Activated CD4-positive, alpha-beta T cell treated with anti-CD3 and anti-CD28 coated beads for 24 hours (primary cell): ENCODE data around the gene EIPR1.
A peak's percentile ranks its signal among the peaks of the same experiment; 100 is the strongest.

ENCODE experiments used
- DNase-seq, 2 donors: peaks; one replicate each; pipeline ENCODE4 v3.0.0-alpha.2; 2020; ENCODE audit warnings: low read depth in 2 of 2

Gene EIPR1

DNA sequence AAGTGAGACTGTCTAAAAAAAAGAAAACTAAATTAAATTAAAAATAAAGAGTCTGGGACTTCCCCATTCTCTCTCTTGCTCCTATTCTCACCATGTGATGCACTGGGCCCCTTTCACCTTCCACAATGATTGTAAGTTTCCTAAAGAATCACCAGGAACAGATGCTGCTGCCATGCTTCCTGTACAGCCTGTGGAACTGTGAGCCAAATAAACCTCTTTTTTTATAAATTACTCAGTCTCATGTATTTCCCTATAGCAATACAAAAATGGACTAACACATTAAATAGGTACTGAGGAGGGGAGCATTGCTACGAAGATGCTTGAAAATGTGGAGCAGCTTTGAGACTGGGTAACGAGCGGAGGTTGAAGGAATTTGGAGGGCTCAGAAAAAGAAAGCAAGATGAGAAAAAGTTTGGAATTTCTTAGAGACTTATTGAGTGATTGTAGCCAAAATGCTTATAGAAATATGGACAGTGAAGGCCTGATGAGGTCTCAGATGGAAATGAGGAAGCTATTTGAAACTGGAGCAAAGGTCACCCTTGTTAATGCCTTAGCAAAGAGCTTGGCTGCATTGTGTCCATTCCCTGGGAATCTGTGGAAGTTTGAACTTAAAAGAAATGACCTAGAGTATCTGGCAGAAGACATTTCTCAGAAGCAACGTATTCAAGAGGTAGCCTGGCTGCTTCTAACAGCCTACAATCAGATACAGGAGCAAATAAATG lies 128.7 kb downstream of the EIPR1 start:
- DNase-seq, result no peak

DNA sequence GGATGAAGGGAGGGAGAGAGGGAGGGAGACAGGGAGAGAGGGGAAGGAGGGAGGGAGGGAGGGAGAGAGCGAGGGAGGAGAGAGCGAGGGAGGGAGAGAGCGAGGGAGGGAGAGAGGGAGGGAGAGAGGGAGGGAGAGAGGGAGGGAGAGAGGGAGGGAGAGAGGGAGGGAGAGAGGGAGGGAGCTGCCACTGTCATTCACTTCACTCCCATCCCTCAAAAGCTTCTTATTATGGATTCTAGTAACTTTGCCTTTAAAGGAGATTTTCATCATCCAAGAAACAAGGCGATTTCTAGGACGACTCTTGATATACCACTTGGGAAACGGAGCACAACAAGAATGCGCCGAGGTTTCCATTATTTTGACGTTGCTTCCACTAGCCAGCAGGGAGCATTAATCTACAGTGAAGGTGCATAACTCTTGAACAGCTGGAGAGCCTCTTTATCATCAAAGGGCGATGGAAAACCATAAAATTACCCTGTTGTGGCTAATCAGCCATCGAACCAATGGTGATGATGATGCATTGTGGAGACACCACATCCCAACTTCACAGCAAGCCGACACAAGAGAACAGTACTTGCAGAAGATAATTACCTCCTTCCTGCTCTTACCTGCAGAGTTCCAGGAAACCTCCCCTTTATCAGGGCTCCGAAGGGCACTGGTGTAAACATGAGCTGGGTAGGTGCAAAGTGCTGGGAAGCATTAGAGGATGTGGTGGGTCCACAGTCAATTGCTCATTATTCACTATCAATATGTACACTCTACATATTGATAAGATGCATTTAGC lies 130.5 kb downstream of the EIPR1 start:
- no peak for DNase-seq

DNA sequence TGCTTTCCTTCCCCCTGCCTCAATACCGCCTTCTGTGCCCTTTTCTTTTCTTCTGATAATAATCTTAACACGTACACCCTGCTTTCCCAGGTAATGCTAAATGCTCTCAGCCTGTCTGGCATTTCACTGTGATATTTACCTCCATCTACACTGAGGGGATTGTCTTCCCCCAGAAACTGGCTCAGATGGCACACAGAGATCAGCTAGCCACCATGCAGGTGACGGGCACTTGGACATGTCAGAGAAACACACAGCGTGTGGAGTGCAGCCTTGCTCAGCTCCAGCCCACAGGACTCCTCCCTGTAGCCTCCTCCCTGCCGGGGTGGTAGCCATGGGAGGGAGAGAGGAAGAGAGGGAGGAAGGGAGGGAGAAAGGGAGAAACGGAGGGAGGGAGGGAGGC lies 131.2 kb downstream of the EIPR1 start:
- no peak for DNase-seq

DNA sequence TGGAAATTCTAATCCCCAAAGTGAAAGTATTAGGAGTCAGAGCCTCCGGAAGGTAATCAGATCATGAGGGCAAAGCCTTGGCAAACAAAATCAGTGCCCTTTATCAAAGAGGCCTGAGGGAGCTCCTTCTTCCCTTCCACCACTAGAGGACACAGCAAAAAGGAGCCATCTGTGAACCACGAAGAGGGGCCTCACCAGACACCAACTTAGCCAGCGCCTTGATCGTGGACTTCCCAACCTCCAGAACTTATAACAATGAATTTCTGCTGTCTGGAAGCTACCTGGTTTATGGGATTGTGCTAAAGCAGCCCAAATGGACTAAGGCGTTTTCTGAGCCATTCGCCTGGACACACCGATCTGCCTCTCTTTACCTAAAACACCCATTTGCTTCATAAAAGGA lies 133.1 kb downstream of the EIPR1 start:
- DNase-seq, result no peak

DNA sequence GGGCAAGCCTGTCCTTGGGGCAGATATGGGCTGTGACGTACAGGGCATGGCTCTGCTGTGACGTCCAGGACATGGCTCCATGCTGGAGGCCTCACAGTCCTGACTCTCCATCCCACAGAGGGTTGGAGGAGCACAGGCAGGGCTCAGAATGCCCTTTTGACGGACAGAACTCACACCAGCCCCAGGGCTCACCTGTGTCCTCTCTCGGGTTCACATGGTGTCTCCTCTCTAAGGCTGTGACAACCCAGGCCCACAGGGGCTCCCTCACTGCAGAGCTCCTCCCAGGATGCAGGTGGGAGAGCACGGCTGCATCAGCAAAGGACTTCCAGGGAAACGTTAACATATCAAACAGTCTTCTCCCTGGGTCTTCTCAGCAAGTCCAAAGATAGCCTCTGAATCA lies 133.8 kb downstream of the EIPR1 start:
- no peak for DNase-seq

DNA sequence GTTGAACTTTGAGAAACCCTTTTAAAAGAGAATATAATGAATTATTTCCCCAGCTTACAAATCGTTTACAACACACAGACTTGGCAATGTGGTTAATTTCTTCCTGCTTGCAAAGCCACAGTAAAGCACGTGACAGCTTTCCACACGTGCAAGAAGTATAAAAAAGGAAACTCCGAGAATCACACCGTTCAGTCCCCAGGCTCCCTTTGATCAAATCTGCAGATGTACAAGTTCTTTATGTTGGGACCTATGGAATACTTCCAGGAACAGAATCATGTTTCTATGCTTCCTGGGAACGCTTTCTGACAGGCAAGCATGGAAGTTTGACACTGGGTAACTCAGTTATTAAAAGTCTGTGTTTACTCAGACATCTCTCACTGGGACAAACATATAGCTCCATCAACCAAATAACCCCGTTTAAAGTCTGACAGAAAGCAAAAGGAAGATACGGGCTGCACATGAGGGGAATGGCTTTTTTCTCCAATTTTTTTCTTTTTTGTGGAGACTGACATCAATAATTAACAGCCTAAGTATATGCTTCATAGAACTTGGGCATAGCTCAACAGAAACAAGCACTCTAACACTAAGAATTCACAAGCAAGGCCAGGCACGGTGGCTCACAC lies 134.8 kb downstream of the EIPR1 start:
- no peak for DNase-seq

DNA sequence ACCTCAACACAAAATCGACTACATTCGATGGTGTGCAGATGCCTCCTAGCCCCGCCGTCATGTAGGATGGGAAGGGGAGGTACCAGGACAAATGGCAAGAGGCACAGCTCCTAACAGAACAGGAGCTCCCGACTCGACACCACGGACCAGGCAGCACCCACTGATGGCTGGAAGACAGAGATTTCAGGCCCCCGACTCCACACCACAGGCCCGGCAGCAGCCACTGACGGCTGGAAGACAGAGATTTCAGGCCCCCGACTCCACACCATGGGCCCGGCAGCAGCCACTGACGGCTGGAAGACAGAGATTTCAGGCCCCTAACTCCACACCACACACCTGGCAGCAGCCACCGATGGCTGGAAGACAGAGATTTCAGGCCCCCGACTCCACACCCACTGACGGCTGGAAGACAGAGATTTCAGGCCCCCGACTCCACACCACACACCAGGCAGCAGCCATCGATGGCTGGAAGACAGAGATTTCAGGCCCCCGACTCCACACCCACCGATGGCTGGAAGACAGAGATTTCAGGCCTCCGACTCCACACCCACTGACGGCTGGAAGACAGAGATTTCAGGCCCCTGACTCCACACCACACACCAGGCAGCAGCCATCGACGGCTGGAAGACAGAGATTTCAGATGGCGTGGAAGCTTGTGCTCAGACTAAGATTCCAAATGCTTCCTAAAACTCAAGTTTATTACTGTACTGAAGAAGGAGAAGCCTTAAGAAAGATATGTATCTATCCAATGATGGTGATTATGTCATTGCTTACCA lies 135.5 kb downstream of the EIPR1 start:
- no peak for DNase-seq

DNA sequence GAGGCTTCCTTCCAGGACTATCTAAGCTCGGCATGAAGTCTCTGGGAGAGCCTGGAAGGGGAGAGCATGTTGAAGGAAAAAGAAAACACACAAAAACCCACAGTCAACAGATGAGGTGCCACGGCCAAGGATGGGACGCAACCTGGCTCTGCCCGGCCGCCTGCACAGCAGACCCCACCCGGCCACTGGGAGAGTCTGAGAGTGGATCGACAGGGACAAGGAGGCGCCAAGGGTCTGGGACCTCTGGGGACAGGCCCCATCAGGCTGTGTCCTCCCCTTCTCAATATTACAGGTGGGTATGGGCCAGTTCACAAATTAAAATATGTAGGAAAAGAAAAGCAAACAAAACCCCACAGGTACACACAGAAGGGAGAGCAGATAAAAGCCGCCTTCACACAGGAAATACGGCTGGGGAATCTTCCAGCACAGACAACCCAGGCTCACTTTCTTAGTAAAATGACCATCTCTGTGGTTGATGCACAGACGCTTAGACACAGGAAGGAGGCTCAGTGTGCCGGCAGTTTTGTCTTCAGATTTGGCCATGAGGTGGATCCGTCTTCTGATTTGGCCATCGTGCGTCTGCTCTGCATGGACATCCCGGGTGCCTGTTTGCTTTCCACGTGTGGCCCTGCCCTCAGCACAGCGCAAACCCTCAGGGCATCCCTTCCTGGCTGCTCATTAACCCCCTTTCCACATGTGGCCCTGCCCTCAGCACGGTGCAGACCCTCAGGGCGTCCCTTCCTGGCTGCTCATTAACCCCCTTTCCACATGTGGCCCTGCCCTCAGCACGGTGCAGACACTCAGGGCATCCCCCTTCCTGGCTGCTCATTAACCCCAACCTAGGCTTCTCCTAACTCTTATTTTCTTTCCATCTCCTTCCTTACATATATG lies 138.4 kb downstream of the EIPR1 start:
- no peak for DNase-seq

DNA sequence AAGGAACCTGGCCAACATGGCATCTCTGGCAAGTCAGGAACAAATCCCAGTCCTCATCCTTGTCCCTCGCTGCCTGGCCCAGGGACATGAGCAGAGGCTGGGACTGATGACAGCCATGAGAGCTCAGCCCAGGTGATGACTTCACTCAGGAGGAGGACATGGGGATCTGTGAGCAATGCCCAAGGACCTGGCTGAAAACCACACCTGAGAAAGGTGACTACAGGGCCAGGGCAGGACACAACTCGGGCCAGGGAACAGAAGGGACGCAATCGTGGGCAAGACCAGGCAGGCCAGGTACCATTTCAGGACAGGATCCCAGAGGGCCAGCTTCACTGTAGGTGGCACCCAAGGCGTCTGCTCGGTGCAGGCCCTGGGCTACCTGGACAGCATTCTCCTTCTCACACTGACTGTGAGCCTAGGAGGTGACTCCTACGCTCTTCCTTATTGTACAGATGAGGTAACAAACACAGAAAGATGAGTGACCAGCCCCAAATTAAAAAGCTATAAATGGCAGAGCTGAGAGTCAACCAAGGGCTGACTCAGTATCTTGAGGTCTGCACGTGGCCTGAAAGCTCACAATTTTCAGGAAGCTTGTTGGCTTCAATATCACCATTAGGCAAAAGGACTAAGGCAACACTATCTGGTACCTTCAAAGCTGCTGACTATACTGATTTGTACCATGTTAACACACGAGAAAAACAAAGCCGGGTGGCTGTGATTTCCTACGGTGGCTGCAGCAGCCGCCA lies 141.1 kb downstream of the EIPR1 start:
- DNase-seq, result no peak

DNA sequence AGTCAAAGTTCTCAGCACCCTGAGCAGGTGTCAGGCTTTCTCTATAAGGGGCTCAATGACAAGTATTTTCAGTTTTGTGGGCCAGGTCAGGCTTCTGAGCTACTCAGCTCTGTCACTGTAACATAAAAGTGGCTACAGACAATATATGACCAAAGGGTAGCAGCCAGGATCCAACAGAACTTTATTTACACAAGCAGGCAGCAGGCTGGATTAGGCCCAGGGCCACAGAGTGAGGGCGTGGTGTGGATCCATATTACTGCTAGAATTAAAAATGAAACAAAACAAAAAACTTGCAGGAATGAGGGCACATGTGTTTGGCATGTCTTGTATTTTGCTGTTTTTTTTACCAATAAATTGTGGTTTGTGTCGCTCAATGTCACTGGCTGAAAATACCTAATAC lies 143.7 kb downstream of the EIPR1 start:
- DNase-seq, result no peak

DNA sequence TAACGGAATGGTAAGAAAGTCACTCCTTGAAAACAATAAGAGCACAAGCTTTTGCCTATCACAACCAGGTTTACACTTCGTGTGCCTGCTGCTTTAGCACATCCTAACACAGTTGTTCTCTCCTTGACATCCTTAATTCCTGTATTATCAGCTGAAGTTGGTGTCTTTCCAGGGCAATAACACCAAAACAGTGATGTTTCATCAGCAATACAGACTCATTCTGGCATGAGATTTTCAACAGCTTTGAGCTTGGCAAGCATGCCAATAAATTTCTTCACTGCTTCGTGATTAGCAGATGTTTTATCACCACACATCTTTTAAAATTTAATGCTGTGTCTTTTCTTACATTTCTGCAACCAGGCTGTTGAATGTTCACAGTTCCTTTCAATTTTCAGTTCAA lies 148.4 kb downstream of the EIPR1 start:
- no peak for DNase-seq

DNA sequence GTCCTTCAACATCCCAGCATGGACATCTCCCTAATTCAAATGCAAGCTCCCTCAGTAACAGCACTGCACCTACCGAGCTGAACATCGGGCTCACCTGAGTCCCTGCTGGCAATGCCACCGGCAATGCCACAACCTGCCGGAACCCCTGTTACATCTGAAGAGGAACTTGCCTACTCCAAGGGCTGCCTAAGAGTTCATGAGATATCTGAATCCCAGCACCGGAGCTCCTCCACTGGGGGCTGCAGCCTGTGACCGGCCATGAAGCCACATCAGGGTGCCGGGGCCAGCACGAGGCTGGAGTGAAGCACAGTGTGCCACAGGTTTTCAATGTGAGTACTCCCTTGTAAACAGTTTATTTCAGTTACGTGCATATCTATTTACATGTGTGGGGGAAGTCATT lies 152.9 kb downstream of the EIPR1 start:
- DNase-seq, result no peak

DNA sequence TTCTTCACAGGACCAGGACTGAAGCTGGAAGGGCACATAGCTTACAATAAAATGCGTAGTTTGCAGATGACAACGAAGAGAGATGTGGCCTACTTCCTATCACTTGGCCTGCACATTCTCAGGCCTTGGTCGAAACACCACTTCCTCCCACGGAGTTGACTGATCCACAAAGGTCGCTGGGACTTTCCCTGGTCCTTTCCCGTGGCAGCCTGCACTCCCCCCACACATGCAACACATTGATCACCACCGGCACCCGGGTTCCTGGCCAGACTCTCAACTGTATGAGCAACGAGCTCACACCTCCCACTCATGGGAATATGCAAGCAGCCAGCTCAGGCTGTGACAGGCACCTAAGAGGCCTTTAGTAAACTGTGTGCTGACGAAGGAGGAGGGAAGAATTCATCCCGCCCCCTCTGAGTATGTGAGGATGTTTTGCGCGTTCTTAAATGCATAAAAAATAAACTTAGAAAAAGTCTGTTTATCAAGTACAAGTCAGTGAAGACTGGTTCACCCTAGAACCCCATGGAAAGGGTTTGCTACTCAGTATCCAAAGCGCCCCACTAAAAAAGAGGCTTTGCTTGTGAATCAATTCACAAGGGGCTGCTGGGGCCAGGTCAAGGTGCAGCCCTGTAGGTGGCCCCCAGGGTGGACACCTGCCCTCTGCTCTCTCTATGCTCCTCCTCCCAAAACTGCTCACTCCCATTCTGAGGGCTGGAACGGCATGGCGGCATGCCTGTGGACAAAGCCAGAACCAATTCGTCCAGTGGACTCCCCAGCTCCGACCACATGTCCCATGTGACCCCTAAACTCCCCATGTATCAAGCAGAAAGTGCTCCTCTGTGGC lies 154.3 kb downstream of the EIPR1 start:
- DNase-seq, result peak; percentile 72 to 81

DNA sequence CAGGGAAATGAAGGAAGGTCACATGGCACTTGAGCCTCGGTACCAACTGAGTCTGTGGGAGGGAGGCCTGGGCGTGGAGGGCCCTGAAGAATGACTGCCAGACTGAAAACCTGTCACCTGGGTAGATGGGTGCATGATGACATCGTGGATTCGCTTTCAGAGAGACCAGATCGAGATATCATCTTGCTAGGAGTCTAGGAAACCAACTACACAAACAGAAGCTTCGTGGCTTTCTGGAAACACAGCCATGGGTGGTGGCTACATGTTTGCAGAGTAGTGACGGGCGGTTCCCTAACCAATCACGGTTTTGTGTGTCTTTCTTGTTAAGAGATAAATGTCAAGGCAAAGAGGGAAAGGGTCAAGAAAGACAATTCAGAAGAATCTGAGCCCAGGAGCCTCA lies 155.0 kb downstream of the EIPR1 start:
- peak; percentile 30 to 43 for DNase-seq

DNA sequence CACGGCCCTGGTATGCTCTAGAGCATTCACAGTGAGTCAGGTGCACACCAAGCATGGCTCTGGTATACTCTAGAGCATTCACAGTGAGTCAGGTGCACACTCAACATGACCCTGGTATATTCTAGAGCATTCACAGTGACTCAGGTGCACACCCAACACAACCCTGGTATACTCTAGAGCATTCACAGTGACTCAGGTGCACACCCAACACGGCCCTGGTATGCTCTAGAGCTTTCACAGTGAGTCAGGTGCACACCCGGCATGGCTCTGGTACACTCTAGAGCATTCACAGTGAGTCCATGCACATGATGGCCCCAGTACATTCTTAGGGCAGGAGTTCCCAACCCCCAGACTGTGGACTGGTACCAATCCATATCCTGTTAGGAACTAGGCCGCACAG lies 158.1 kb downstream of the EIPR1 start:
- DNase-seq, result no peak

DNA sequence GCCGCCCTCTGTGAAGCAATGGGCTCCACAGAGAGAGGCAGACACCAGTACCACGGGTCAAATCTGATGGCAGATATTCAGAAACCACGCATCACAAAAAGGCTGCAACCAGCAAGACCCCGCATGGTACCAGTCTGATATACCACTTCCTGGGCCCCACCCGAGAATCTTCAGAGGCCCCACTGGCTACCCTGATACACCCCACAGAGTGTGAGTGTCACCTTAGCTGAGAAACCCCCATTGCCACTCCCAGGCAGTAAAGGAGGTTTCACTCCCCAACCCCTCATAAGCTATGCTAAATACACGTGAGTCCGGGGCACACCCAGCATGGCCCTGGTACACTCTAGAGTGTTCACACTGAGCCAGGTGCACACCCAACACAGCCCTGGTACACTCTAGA lies 160.0 kb downstream of the EIPR1 start:
- DNase-seq, result no peak

DNA sequence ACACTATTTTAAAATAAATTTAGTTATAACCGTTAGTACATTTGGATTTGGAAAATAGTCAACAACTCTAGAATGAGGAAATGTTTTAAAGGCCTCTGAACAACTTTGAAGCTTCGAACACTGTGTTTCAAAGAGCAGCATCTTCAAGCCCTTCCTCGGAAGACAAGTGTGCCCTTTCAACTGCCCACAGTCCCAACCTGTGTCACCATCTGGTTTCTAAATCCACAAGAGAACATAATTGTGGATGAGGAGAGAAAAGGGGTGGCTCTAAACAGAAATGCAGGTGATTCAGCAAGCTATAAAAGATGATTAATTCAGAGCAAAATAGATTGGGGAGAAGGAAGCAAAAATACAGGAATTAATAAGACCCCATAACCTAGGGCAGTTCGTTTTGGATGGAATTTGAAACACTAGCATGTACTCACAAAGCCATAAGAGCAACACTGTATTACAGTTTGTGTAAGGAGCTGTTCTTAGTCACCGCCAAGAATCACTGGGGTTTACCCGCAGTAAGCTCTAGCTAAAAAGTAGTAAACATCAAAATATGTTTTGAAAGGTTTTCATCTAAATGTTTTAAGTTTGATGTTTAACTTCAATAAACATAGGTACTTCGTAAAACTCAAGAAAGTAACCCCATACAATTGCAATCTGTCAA lies 160.7 kb downstream of the EIPR1 start:
- DNase-seq, result no peak

DNA sequence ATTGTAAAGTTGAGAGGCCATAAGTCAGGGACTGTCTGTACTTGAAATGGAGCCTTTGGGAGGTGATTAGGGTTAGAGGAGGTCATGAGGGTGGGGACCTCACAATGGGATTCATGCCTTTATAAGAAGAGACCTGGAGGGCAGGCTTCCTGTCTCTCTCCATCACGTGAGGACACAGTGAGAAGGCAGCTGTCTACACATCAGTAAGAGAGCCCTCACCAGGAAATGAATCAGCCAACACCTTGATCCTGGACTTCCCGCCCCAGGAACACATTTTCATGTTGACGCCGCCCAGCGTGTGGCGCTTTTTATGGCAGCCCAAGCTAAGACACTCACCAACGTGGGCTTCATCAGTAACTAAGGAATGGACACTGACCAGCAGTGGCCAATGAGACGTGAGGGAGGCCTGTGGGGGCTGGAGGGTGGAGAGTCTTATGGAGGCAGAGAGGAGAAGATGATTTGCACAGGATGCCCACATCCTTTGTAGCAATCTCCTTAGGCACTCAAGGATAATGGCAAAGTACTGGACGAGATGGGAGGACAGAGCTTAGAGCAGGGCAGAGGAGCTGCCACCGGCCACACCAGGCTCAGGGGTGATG lies 162.7 kb downstream of the EIPR1 start:
- DNase-seq, result no peak

DNA sequence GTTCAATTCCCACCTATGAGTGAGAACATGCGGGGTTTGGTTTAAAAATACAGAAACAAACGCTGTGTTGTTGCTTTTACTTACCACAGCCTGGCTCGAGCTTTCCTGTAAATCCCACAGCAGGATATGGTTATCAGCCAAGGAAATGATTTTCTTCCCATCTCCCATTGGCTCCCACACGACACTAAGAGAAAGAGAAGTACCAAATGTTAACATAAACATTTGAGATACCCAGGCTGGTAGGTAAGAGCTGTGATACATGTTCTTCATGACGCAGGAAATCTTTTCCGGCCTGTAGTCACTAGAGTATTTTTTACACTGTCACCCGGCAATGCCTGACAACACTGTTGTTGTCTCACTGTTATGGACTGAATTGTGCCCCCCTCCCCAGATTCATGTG lies 163.6 kb downstream of the EIPR1 start:
- no peak for DNase-seq
